ENCODE data around the gene TEDC2.

The TEDC2 gene

DNA sequence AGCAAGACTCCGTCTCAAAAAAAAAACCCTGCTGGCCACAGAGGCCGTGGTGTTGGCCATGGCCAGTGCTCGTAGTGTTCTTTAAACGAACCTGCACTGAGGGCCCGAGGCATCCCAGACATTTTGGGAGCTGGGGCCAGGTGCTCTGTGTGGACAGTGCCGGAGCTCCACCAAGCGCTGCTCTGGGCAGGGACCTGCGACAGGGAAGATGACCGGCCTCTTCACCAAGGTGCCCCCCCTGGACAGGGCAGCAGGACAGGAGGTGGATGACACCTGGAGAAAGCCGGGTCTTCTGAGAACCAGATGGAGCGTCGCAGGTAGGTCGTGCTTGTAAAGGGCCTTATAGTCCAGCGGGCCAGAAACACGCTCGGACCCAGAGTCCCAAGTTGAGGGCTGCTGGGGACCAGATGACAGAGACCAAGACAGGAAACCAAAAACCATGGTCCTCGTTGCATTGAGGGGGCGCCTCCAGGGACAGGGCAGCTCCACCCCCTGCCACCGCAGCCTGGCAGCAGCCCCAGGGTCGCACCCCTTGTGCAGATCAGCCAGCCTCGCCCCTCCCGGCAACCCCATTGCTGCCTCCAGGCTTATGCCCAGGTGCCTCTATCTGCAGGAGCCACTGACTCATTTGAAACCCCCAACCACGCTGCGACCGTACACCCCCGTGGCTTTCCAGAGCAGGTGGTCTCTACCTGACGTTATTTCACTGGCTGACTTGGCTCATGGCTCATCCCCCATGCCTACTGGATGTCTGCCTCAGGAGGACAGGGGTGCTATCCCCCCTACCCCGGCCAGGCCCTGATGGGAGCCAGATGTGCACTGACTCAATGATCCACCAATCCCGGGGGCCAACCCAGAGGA is 7.0 kb downstream of the TEDC2 start:
- DNase-seq (ENCODE audit: low spot score): no peak

DNA sequence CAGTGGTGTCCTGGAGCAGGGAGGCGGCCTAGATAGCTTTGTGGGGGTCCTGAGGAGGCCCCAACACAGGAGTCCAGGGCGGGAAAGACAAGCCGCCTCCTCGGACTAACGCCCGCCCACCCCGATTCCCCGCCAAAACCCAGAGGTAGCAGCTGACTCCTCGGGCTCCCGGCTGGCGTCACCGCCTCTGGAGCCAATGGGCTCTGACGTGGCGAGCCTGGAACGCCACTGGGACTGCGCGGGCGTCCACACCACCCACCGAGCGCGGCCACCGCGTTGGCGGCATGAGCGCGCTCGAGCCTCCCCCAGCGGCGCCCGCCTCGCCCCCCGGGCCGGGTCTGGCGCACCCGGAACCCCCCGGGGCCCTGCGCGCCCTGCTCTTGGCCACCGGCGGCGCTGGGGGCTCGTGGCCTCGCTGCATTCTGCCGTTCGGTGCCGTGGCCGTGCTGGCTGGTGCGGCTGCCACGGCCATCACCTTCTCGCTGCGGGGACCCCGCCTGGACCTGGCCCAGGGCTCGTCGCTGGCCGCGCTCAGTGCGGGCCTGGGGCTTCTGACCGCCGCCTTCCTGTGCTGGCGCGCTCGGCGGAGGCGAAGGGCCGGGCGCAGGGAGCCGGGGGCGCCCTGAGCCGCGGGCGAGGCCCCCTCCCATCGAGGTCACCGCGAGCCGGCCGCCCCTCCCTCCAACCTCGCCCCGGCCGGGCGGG is 7.8 kb downstream of the TEDC2 start:
- no peak for DNase-seq (ENCODE audit: low spot score)

DNA sequence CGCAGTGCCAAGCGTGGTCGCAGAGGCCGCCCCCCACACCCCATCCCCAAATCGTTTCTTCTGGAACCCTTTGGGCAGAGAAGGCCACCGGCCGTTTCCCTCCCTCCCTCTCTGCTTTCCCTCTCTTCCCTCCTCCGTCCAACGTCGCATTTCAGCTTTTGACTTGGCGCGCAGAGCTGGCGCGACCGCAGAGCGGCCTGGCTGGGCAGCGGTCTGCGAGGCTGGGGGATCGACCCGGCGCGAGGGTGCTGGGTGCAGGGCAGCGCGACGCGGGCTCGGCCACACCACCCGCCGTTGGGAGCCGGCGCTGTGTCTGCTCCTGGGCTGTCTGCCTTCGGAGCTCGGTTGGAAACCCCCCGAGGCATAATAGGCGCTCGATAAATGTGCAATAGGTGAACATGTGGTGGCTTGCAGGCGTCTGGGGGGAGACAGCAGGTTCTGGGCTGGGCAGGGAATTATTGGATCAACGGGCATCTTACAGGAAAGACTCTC is 8.4 kb downstream of the TEDC2 start:
- DNase-seq (ENCODE audit: low spot score): no peak

DNA sequence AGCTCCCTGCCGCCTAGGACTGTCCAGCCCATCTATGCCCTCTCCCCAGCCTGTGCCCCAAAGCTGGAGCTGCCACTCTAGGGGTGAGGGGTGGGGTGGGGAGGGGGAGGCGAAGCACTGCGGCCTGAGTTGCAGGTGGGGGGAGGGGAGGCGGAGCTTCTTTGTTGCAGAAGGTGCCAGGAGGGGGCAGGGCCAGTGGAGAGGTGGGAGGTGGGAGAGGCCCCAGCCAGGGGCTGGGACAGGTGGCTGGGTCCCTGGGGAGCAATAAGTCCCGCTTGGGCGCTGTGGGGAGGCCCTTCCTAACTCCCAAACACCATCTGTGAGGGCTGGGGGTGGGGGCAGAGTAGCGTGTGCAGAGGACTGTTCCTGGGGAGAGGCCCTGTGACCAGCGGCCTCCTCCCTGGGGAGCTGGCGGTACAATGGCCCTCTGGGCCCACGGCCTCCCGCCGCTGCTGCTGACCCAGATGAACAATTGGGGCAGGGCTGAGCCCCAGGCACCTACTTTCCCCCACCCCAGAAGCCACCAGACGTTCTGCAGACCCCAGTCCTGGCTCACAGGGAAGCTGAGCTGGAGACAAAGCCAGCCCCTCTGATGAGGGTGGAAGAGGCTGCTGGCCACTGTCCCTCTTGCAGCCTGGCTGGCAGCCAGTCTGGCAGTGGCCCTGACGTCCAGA is 9.0 kb downstream of the TEDC2 start:
- DNase-seq (ENCODE audit: low spot score): peak; percentile 69

DNA sequence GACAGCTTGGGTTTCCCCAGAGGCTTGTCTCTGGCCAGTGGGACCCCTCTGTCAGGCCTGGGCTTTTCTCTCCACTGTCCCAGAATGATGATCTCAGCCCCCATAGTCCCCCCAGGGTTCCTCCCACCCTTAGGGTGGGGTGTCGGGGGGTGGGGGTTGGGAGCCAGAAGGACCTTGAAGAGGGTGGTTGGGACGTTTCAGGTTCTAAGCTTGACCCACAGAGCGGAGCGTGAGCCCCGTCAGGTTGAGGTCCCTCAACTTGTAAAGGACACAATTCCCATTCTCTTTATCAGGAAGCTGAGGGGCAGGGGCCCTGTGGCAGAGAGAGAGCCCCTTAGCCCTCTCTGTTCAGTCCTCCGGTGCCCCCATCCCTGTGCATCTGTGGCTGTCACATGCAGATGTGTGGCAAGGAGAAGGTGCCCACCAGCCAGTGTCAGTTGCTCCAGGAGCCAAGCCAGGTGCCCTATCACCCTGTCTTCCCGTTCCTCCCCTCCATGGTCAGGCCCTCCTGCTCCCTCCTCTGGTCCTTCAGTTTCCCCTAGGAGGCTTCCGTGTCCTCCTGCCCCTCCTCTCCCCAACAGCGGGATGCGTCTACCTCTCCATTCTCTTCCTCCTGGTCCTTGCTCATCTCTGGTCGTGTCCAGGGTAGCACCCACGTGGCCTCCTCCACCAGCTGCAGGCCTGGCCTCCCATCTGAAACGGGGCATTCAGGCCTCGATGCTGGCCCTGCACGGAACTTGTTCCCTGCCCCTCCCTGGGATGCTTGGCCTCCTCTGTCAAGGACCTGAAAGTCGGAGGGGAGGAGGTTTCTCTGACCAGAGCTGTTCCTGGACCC is 9.7 kb downstream of the TEDC2 start:
- DNase-seq (ENCODE audit: low spot score): no peak

DNA sequence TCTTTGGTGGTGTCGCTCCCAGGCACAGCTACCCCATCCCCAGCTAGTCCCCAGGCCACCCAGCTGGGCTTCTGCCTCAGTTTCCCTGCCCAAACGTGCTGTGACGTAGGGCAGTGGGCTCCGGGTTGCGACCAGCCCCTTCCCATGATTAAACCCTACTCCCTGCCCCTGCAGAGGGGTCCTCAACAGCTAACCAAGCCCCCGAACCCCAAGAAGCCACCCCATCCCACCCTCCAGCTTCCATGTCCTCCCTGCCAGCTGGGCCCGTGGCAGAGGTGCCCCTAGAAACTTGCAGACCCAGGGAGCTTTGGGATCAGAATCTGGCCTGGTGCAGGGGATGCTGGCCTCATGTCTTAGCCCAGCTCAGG is 10.3 kb downstream of the TEDC2 start:
- DNase-seq (ENCODE audit: low spot score): no peak

DNA sequence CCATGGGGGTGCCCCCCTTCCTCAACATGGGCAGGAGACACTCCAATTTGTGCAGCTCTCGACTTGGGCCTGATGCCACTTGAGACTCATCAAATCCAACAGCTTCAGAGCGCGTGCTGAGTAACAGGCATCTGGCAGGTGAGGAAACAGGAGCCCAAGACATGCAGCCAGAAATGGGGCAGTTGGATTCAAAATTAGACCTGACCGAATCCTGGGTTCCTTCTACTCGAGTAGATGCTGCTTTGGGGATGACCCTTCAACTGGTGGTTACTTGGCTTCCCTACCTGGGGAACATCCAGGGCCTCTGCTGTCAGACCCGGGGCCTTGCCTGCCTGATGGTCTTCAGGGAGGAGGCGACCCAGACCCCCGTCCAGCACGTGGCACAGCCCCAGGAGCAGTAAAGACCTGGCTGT is 10.7 kb downstream of the TEDC2 start:
- no peak for DNase-seq (ENCODE audit: low spot score)

DNA sequence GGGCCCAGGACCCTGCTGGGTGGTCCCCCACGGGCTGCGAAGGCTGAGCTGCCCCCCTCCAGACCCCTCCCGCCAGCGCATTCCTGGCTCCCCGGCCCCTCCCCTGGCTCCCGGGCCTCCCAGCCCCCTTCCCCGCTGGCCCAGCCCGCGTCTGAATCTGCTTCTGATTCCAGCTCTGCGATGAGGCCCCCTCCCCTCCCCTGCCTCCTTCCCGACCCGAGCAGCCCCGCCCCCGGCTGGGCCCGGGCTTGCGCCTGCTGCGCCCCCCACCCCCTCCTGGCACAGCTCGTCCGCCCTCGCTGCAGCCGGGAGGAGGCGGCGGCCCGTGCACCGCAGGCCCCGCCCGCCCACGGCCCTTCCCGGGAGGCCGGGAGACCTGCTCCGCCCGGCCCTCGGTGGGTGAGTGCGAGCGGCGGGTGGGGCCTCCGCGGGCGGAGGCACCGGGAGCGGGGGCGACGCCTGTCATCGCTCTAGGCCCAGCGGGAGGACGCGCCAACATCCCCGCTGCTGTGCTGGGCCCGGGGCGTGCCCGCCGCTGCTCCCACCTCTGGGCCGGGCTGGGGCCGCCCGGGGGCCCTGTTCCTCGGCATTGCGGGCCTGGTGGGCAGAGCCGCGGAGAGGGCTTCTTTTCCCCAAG is 11.2 kb downstream of the TEDC2 start, which contains the start of gene NTN3:
Gene NTN3 (plus strand): TSS at position 282 of the 637 bp plus-strand sequence. CDS start 405 bp downstream, outside the sequence.
- peak; percentile 63 for DNase-seq (ENCODE audit: low spot score)

DNA sequence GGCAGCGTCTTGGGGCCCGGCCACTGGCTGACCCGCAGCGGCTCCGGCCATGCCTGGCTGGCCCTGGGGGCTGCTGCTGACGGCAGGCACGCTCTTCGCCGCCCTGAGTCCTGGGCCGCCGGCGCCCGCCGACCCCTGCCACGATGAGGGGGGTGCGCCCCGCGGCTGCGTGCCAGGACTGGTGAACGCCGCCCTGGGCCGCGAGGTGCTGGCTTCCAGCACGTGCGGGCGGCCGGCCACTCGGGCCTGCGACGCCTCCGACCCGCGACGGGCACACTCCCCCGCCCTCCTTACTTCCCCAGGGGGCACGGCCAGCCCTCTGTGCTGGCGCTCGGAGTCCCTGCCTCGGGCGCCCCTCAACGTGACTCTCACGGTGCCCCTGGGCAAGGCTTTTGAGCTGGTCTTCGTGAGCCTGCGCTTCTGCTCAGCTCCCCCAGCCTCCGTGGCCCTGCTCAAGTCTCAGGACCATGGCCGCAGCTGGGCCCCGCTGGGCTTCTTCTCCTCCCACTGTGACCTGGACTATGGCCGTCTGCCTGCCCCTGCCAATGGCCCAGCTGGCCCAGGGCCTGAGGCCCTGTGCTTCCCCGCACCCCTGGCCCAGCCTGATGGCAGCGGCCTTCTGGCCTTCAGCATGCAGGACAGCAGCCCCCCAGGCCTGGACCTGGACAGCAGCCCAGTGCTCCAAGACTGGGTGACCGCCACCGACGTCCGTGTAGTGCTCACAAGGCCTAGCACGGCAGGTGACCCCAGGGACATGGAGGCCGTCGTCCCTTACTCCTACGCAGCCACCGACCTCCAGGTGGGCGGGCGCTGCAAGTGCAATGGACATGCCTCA is 12.0 kb downstream of the TEDC2 start:
- DNase-seq (ENCODE audit: low spot score): no peak

DNA sequence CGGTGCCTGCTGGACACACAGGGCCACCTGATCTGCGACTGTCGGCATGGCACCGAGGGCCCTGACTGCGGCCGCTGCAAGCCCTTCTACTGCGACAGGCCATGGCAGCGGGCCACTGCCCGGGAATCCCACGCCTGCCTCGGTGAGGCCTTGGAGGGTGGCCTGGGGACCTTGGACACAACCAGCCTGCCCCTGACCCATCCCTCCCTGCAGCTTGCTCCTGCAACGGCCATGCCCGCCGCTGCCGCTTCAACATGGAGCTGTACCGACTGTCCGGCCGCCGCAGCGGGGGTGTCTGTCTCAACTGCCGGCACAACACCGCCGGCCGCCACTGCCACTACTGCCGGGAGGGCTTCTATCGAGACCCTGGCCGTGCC is 12.6 kb downstream of the TEDC2 start:
- DNase-seq (ENCODE audit: low spot score): no peak

DNA sequence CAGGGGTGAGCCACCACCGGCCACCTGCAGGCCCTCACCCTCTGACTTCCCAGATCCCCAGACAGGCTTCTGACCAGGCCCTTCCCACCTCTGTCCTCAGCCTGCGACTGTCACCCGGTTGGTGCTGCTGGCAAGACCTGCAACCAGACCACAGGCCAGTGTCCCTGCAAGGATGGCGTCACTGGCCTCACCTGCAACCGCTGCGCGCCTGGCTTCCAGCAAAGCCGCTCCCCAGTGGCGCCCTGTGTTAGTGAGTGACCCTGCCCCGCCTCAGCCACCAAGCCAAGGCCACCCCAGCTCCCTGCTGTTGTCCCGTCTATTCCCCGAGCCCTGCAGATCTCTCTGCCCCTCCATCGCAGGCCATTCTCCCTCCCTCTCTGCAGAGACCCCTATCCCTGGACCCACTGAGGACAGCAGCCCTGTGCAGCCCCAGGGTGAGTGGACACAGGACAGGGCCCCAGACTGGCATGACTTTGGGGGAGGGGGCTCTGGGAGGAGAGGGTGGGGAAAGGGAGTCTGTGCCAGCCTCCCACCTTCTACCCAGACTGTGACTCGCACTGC is 13.1 kb downstream of the TEDC2 start:
- no peak for DNase-seq (ENCODE audit: low spot score)

DNA sequence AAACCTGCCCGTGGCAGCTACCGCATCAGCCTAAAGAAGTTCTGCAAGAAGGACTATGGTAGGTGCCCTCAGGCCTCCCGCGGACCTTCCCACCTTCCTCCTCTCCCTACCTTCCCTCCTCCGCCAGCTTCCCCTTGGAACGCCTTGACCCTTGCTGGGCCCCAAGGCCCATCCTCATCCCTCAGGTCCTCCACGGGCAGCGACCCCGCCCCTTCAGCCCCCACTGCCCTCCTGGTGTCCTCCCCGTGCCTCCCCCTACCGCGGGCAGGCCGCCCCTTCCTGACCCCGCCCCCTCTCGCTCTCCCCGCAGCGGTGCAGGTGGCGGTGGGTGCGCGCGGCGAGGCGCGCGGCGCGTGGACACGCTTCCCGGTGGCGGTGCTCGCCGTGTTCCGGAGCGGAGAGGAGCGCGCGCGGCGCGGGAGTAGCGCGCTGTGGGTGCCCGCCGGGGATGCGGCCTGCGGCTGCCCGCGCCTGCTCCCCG is 13.6 kb downstream of the TEDC2 start:
- DNase-seq (ENCODE audit: low spot score): peak; percentile 66

DNA sequence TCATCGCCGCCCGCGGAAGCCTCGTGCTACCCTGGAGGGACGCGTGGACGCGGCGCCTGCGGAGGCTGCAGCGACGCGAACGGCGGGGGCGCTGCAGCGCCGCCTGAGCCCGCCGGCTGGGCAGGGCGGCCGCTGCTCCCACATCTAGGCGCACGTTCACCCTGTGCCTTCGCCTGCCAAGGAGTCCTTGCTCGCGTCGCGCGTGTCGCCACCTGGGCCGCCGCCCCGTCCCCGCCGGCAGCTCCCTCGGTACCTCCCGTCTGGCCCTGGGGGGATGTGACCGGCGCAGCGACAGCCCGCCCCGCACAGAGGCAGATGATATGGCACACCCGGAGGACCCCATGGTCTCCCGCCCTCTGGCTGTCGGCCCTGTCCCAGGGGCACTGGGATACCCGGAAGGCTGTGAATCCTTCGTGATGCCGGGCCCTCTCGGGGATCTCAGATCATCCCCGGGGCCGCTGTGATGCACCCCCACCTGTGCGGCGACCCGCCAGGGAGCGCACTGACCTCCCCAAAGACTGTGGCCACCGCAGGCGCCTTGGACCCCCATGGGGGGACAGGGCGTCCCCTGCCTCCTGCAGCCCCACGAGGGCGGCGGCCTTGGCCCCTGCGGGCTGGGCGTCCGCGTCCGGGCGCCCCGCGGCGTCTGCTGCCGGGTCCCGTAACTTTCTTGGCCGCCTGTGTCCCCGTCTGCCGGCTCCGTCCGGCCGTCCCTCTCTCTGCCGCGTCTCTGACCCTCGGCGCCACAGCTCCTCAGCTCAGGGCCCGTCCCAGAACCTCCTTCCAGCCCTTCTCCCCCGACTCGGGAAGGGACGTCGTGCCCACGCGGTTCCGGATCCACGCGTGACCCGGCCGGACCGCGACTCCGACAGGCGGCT is 14.3 kb downstream of the TEDC2 start:
- DNase-seq (ENCODE audit: low spot score): peak; percentile 72

DNA sequence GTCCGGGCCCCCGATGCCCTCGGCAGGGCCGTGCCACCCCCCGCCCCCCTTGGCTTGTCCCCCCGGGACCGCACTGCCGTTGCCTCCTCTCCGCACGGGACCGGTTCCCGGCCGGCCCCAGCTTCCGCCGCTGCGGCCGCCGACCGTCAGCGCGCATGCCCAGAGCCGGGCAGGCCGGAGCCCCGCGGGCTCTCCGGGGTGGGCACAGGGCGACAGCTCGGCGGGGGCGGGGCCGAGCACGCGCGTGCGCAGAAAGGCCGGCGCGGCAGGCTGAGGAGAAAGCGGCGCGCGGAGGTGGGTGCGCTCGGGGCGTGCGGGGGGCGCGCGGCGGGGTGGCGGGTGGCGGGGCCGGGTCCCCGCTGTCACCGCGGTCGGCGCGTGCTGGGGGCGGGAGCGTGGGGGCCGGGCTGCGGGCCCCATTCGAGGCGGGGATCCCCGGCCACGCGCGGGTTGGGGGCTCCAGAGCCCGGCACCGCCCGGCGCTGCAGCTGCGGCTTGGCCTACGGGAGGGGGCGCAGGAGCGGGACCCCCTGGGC is 15.0 kb downstream of the TEDC2 start, which contains the start of gene TBC1D24:
Gene TBC1D24 (plus strand): TSS at position 251 of the 536 bp plus-strand sequence. CDS start 21,022 bp downstream, outside the sequence.
- DNase-seq (ENCODE audit: low spot score): peak; percentile 98

DNA sequence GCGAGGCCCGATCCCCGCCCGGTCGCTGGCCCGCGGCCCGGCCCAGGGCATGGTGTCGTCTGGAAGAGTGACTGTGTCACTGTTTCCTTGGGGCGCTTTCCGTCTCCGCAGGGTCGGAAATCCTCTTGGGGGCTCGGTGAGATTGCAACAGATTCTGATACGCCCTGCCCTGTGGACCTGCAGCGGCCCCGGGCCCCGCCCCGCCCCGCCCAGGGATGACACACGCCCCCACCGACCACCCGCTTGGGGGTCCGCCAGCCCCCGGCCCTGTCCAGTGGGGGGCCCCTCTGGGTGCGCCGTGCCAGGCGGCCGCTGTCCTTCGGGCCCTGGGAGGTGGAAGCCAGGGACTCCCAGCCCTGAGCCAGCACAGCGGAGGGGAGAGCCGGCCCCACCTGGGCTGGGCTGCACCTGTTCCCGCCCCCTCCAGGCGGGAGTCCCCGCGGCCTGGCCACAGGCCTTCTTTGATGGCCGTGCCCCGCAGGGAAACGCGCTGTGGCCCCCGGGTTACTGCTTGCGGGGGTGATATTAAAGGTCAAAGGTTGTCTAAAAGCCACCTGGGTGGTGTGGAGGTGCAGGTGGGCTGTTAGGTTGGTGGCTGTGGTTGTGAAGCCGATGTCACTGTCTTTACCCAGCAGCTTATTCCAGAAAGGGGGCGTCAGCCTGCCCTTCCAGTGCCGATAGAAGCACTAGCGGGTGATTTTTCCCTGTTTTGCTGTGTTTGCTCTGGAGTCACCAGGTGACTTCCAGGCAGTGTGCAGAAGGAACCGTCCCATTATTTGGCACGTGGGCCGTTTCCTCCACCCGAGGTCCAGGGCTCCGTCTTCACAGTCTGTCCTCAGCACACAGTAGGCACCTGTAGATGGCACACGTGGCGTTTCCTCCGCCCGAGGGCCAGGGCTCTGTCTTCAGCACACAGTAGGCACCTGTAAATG is 15.8 kb downstream of the TEDC2 start:
- no peak for DNase-seq (ENCODE audit: low spot score)

DNA sequence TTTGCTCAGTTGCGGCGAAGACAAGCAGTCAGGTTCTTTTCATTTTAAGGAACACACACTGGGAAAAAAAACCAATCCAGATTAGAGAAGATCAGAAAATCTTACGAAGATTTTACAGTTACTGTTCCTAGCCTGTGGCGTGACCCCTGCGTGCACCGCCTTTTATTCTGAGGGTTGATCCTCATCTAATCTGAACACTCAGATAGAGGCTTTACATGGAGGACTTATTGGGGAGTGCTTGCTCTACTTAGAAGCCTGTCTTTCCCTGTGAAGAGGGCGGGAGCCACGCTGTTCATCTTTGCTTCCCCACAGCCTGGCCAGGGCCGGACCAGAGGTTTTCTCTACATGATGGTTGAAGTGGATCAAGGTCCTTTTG is 16.4 kb downstream of the TEDC2 start:
- no peak for DNase-seq (ENCODE audit: low spot score)

DNA sequence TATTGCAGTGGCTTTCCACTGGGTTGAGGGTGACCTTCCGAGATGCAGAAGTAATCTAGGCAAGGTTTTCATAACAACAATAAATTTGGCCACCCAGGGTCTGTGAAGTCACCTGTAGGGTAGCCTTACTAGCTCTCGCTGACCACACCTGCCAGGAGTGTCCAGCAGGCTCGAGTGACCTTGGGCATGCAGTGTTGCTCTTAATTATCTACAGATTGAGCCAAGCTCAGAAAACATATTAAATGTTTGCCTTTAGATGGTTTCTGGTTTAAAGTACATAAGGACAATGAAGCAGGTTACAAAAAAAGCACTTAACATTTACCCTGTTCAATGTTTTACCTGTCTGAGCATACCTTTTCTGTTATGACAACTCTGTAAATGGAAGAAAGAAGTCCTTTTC is 16.8 kb downstream of the TEDC2 start:
- DNase-seq (ENCODE audit: low spot score): no peak

Measured in HuH-7 (cell line).